GM19193 (cell line): ENCODE data around the gene EIF4EBP3.
A peak's percentile ranks its signal among the peaks of the same experiment; 100 is the strongest.

Source experiments
- POLR2A ChIP-seq: IDR thresholded peaks from 4 replicates; pipeline ENCODE4 v1.6.1; 2011; ENCODE audit not compliant: insufficient read depth, insufficient read length; ENCODE audit errors: extremely low read depth

Gene EIF4EBP3

GRCh38 chr5:140547508-140548299, at the start of gene EIF4EBP3:
Gene EIF4EBP3 (plus strand): TSS chr5:140547662. CDS start chr5:140547738, 76 bp downstream.
- peak; percentile 47 for TF ChIP-seq POLR2A

DNA sequence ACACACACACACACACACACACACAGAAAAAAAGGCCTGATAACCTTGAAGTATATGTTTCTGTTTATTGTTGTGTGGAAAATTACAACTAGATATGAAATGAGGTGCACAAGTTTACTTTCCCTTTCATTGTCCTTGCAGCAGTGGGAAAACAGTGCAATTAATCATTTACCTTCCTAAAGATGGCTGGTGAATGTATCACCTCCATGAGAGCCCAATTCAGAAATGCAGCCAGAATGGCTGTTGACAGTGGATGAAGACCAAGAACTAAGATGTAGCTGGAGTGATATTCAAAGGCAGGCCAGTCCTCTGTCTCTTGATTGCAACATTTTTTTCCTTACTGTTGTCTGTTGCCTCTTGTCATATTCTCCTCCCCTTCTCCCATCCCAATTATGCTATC, 49.6 kb upstream of the EIF4EBP3 start:
- no peak for TF ChIP-seq POLR2A

DNA sequence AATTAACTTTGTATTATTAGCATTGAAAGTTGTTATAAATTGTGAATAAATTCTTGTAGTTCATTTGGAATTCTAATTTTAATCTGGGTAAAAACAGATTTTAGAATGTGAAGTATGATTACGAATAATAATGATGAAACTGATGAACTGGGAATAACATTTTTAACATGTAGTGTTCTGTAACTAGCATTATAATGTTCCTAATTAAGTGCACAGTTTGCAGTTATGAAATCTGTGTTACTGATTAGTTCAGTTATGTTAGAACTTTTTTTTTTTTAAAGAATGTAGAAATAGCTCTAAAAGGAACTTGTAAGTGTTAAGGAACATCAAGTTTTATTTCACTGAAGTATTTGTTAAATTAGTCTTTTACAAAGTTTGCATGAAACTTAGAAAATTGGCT, 48.9 kb upstream of the EIF4EBP3 start:
- TF ChIP-seq POLR2A: no peak

- no peak for TF ChIP-seq POLR2A
Observed at GRCh38 chr5:140502834-140503233, 44.6 kb upstream of the EIF4EBP3 start.

GRCh38 chr5:140509898-140510297, 37.6 kb upstream of the EIF4EBP3 start:
- TF ChIP-seq POLR2A: no peak

DNA sequence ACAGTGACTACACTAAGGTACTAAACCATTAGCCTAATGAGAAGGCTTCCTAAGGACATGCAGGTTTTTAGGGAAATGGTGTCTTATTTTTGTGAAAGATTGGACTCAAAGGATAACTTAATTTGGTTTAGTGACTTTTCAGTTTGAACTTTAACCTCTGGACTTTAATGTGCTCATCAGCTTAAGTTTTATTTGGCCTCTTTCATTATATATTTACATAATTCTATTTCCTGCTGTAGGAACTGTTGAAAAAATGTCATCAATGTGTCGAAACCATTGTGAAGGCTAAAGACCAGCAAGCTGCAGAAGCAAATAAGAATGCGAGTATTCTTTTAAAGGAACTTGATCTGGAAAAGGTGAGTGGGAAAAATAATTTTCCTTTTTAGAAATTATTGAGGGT, 34.3 kb upstream of the EIF4EBP3 start:
- no peak for TF ChIP-seq POLR2A

- no peak for TF ChIP-seq POLR2A
Observed at GRCh38 chr5:140524003-140524402, 23.5 kb upstream of the EIF4EBP3 start.

DNA sequence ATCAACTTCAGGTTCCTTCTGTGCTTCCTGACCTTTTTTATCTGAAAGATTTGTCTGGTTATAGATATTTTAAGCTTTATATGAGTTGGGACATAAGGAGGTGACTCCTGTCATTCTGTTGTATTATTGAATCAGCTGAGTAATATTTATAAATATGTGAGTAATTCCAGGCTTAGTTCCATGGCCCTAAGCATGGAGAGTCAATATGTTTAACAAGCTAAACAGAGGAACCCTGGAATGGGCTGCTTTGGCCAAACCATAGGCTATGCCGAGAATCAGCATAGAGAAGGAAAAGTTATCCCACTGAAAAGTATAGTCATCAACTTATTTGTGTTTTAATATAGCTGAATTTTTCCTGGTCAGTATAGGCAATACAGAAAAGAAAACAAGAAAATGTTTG, 7.2 kb upstream of the EIF4EBP3 start:
- TF ChIP-seq POLR2A: no peak

DNA sequence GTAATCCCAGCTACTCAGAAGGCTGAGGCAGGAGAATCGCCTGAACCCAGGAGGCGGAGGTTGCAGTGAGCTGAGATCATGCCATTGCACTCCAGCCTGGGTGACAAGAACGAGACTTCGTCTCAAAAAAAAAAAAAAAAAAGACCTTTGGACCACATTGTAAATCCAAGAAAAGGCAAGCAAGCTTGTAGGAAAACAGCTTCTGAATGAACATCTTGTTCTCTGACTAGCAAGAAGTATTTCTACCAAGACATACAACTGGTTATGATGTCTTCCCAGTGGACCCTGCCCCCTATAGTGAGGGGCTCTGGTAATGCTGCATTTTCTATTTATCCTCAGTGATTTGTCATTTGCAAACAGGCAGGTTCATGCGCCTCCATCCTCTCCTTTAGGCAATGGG, 4.5 kb upstream of the EIF4EBP3 start:
- TF ChIP-seq POLR2A: no peak

- TF ChIP-seq POLR2A: no peak
Observed at GRCh38 chr5:140544986-140545385, 2.5 kb upstream of the EIF4EBP3 start.

GRCh38 chr5:140545606-140546005, 1.9 kb upstream of the EIF4EBP3 start:
- TF ChIP-seq POLR2A: no peak

- no peak for TF ChIP-seq POLR2A
Observed at GRCh38 chr5:140546851-140547507, 483 bp upstream of the EIF4EBP3 start.

GRCh38 chr5:140548300-140548688, 832 bp downstream of the EIF4EBP3 start:
- TF ChIP-seq POLR2A: no peak

GRCh38 chr5:140548791-140549190, 1.3 kb downstream of the EIF4EBP3 start:
- TF ChIP-seq POLR2A: no peak

DNA sequence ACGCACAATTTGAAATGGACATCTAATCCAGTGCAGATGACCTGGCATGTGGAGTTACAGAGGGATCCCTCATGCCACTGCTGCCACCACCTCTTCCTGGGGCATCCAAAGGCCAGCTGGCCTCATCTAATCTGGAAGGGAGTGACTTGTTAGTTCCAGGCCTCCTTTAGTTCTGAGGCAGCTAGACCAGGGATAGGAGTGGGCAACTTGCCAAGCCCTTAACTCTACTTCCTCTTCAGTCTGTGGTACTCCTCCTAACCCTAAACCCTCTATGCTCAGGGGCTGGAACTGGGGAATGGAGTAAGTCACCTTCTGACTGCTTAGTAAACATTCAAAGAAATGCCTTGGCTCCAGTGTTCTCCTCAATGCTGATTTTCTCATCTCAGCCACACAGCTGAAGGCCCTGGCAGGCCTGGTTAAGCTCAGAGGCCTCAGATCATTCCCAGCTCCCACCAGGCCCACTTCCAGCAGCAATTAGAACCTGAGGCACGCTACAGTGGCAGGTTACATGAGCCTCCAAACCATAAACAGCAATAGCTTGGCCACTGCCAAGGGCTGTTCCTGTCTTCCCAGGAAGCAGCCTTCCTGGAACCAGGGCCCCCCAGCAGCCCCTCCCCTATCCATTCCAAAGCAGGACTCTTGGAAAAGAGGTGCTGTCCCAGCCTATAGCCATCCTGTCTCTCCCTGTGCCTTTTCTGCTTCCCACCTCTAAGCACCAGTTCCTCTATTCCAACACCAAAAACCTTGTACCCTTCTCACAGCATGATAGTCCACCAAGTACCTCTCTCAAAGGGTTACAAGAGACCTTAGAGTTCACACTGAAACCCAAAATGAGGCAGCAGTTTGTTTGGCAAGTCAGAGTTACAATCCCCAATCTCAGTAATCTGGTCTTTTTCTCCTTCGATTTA, 2.0 kb downstream of the EIF4EBP3 start:
- TF ChIP-seq POLR2A: no peak
